SK-N-SH (cell line): ENCODE data around the gene CCDC187. TPM values are rescaled to one million over a fixed set of nuclear protein-coding genes. Genes with fewer than 3 reads are reported as not detected.

Experiments
- CTCF ChIA-PET: fragments of 300-600, 350-600 bp; formaldehyde crosslinking; extraction: SDS; loops from one replicate; lab custom pipeline; 2021; lab: Yijun Ruan, JAX
- POLR2A ChIA-PET: fragments of 350-600 bp; sonication (Branson Sonifier 250); formaldehyde crosslinking; extraction: SDS; loops from one replicate; lab custom pipeline; 2020; ENCODE audit warnings: antibody characterized with exemption, inconsistent platforms; lab: Yijun Ruan, JAX
- DNase-seq: peaks from one replicate; pipeline ENCODE4 v3.0.0; 2012
- H2AFZ ChIP-seq: fragments of 200-600 bp; sonication (generic); 2 replicates; pipeline ENCODE4 v1.8.1; 2016; ENCODE audit warnings: antibody characterized with exemption, mild to moderate bottlenecking, low read depth
- H3F3A ChIP-seq: fragments of 200-600 bp; sonication (generic); replicated peaks from 2 replicates; pipeline ENCODE3; 2016; ENCODE audit warnings: antibody characterized with exemption, mild to moderate bottlenecking; ENCODE audit not compliant: insufficient read depth
- H3K27ac ChIP-seq, 2 experiments: fragments of 200-500 bp in 1 of 2; fragments of 200-600 bp in 1 of 2; sonication (Bioruptor generic) in 1 of 2; sonication (generic), shearing (Covaris generic) in 1 of 2; 2 replicates each; pipeline versions ENCODE4 v1.5.1 to v1.6.1; 2014 to 2016; ENCODE audit warnings: low read depth in 2 of 2, inconsistent platforms in 1 of 2, low read length in 1 of 2, mild to moderate bottlenecking in 1 of 2, mixed read lengths in 1 of 2
- H3K27me3 ChIP-seq: fragments of 200-600 bp; sonication (generic), shearing (Covaris generic); 2 replicates; pipeline ENCODE4 v1.6.1; 2016; ENCODE audit warnings: mixed run types; ENCODE audit not compliant: insufficient read depth
- H3K36me3 ChIP-seq, 2 experiments: fragments of 200-500 bp in 1 of 2; fragments of 200-600 bp in 1 of 2; sonication (Bioruptor generic) in 1 of 2; sonication (generic) in 1 of 2; replicated peaks in 1 of 2; 2 replicates each; pipeline versions ENCODE3 to v1.5.1; 2014 to 2016; ENCODE audit warnings: low read length in 1 of 2, mild to moderate bottlenecking in 1 of 2; ENCODE audit not compliant: insufficient read depth in 2 of 2, control insufficient read depth in 1 of 2
- H3K4me1 ChIP-seq, 2 experiments: fragments of 200-500 bp in 1 of 2; fragments of 200-600 bp in 1 of 2; sonication (Bioruptor generic) in 1 of 2; sonication (generic), shearing (Covaris generic) in 1 of 2; 2 replicates each; pipeline versions ENCODE4 v1.5.1 to v1.6.1; 2014 to 2016; ENCODE audit warnings: low read depth in 1 of 2, low read length in 1 of 2, mixed run types in 1 of 2; ENCODE audit not compliant: insufficient read depth in 2 of 2, control insufficient read depth in 1 of 2
- H3K4me2 ChIP-seq: fragments of 200-600 bp; sonication (generic), shearing (Covaris generic); 2 replicates; pipeline ENCODE4 v1.6.1; 2017; ENCODE audit warnings: mixed run types
- H3K4me3 ChIP-seq, 2 experiments: fragments of 200-500 bp in 1 of 2; fragments of 200-600 bp in 1 of 2; sonication (Bioruptor generic) in 1 of 2; sonication (generic), shearing (Covaris generic) in 1 of 2; 2 replicates each; pipeline versions ENCODE4 v1.5.1 to v1.8.1; 2014 to 2016; ENCODE audit warnings: low read depth in 2 of 2, inconsistent platforms in 1 of 2, low read length in 1 of 2, mild to moderate bottlenecking in 1 of 2, mixed read lengths in 1 of 2, moderate library complexity in 1 of 2
- H3K79me2 ChIP-seq: fragments of 200-600 bp; sonication (generic); 2 replicates; pipeline ENCODE4 v1.8.1; 2017; ENCODE audit warnings: mild to moderate bottlenecking; ENCODE audit not compliant: insufficient read depth
- H3K9ac ChIP-seq: fragments of 200-600 bp; sonication (generic); 2 replicates; pipeline ENCODE4 v1.6.1; 2017; ENCODE audit warnings: mixed run types
- H3K9me2 ChIP-seq: fragments of 200-600 bp; sonication (generic); 2 replicates; pipeline ENCODE4 v1.6.1; 2017; ENCODE audit warnings: mixed run types
- H3K9me3 ChIP-seq: fragments of 200-600 bp; sonication (generic); 2 replicates; pipeline ENCODE4 v1.6.1; 2017; ENCODE audit warnings: mixed run types, mild to moderate bottlenecking, moderate library complexity
- H4K20me1 ChIP-seq: fragments of 200-600 bp; sonication (generic); 2 replicates; pipeline ENCODE4 v1.6.1; 2017; ENCODE audit warnings: mild to moderate bottlenecking, mixed run types; ENCODE audit not compliant: insufficient read depth
- CTCF ChIP-seq: fragments of 200-600 bp; sonication (generic); IDR thresholded peaks from 2 replicates; pipeline ENCODE4 v1.6.1; 2017; ENCODE audit warnings: antibody characterized with exemption, mild to moderate bottlenecking, moderate library complexity
- ELF1 ChIP-seq: IDR thresholded peaks from 2 replicates; pipeline ENCODE4 v1.4.0; 2012
- EP300 ChIP-seq, 2 experiments: IDR thresholded peaks; 2 replicates each; pipeline versions ENCODE4 v1.4.0 to v1.6.1; 2012; ENCODE audit warnings: borderline replicate concordance in 1 of 2, low read depth in 1 of 2, low read length in 1 of 2
- EZH2phosphoT487 ChIP-seq: fragments of 200-600 bp; sonication (generic); IDR thresholded peaks from 2 replicates; pipeline ENCODE4 v1.6.1; 2017; ENCODE audit warnings: low read depth, mixed run types, mild to moderate bottlenecking, antibody characterized with exemption, moderate library complexity, borderline replicate concordance
- FOXJ3 ChIP-seq: sonication (generic); formaldehyde crosslinking; IDR thresholded peaks from 2 replicates; pipeline ENCODE4 v1.5.1; 2020; ENCODE audit warnings: mild to moderate bottlenecking, missing genetic modification reagents
- FOXM1 ChIP-seq: IDR thresholded peaks from 2 replicates; pipeline ENCODE4 v1.4.0; 2012; ENCODE audit warnings: low read depth, mild to moderate bottlenecking
- NFIC ChIP-seq: IDR thresholded peaks from 2 replicates; pipeline ENCODE4 v1.4.0; 2012; ENCODE audit warnings: borderline replicate concordance
- NRF1 ChIP-seq: IDR thresholded peaks from 2 replicates; pipeline ENCODE4 v1.6.1; 2012; ENCODE audit warnings: low read depth, mild to moderate bottlenecking, low read length
- POLR2AphosphoS5 ChIP-seq: IDR thresholded peaks from 2 replicates; pipeline ENCODE4 v1.6.1; 2012; ENCODE audit warnings: low read depth, low read length
- RCOR1 ChIP-seq: fragments of 150-350 bp; IDR thresholded peaks from 2 replicates; pipeline ENCODE4 v1.6.1; 2017; ENCODE audit warnings: antibody characterized with exemption, low read length
- RFX5 ChIP-seq: IDR thresholded peaks from 2 replicates; pipeline ENCODE4 v1.6.1; 2012; ENCODE audit warnings: mild to moderate bottlenecking, improper control_type of control experiment, low read length
- SMC3 ChIP-seq: IDR thresholded peaks from 2 replicates; pipeline ENCODE4 v1.6.1; 2012; ENCODE audit warnings: low read depth, low read length, improper control_type of control experiment
- TAF1 ChIP-seq: IDR thresholded peaks from 2 replicates; pipeline ENCODE4 v1.6.1; 2012; ENCODE audit warnings: low read depth, mild to moderate bottlenecking, low read length, moderate library complexity, borderline replicate concordance
- TEAD4 ChIP-seq: IDR thresholded peaks from 2 replicates; pipeline ENCODE4 v1.4.0; 2012; ENCODE audit warnings: mild to moderate bottlenecking, borderline replicate concordance; ENCODE audit not compliant: insufficient read depth
- YY1 ChIP-seq: IDR thresholded peaks from 2 replicates; pipeline ENCODE4 v1.4.0; 2012; ENCODE audit warnings: low read depth, mild to moderate bottlenecking
- ZBTB33 ChIP-seq: IDR thresholded peaks from 2 replicates; pipeline ENCODE4 v1.4.0; 2012; ENCODE audit warnings: low read depth, borderline replicate concordance
- WGBS: methylation state at CpG from one replicate; pipeline ENCODE4 v1.1.6; 2017; ENCODE audit warnings: low lambda C conversion rate; 5-methylcytosine and 5-hydroxymethylcytosine counted together
- polyA plus RNA-seq, 3 experiments: library from polyadenylated mRNA; depleted of rRNA; stranded (reverse); fragments of >200 nt; gene quantifications; 2 replicates each; pipeline ENCODE4 v1.2.3, GENCODE V29; 2012
- TF ChIP-seq, protein P1 (sequence below): IDR thresholded peaks from 2 replicates; pipeline ENCODE4; 2012
- TF ChIP-seq, protein P2 (sequence below): IDR thresholded peaks from 2 replicates; pipeline ENCODE4 v1.4.0; 2012; ENCODE audit warnings: low read depth

Gene CCDC187
- polyA plus RNA-seq, 1 of the 3 experiments (the other 2 are of a cell fraction): not detected

GRCh38 chr9:136337416-136338395, 33.8 kb upstream of the CCDC187 start:
- POLR2A ChIA-PET: no interaction called here
- Histone ChIP-seq H3K4me3 (no peak overlapping the region), H3K9me2 (no peaks in the 10 kb centered on the region), H2AFZ (no peak overlapping the region)
- CTCF ChIA-PET: interaction anchor here (0.7 to 2.6 kb wide), 6 partner anchors 9 to 26 kb away, joined by 3 to 11 read pairs (median 3); no protein-coding TSS in a partner anchor
- TF ChIP-seq CTCF (no peak), SMC3 (no peak), TAF1 (no peak), RCOR1 (no peak), RFX5 (no peak), YY1 (no peak), FOXJ3 (no peak), EZH2phosphoT487 (no peak), FOXM1 (no peak), NRF1 (no peak), ELF1 (no peak)
- TF ChIP-seq, protein P1, sequence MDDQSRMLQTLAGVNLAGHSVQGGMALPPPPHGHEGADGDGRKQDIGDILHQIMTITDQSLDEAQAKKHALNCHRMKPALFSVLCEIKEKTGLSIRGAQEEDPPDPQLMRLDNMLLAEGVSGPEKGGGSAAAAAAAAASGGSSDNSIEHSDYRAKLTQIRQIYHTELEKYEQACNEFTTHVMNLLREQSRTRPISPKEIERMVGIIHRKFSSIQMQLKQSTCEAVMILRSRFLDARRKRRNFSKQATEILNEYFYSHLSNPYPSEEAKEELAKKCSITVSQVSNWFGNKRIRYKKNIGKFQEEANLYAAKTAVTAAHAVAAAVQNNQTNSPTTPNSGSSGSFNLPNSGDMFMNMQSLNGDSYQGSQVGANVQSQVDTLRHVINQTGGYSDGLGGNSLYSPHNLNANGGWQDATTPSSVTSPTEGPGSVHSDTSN: no peak
- TF ChIP-seq, all 33 proteins: peak for 0
- H3K27ac ChIP-seq: no peak overlapping the region
- H3K79me2 ChIP-seq: peaks cover 7% of the 10 kb centered on the region; the same call in 1 of the 2 replicates
- H3K9me3 ChIP-seq: no peaks in the 10 kb centered on the region
- no peak overlapping the region for H3K9ac ChIP-seq
- DNase-seq: no peak
- no peaks in the 10 kb centered on the region for H3K27me3 ChIP-seq
- no peaks in the 10 kb centered on the region; a peak in 1 of 4 replicates for H3K4me1 ChIP-seq
- H3K4me2 ChIP-seq: no peak overlapping the region
- peaks cover 0 to 50% of the 10 kb centered on the region in 2 experiments for H3K36me3 ChIP-seq
- H3F3A ChIP-seq: no peaks in the 10 kb centered on the region
- 99% methylated on average over 13 of the region's 43 CpGs for WGBS
- H4K20me1 ChIP-seq: peaks cover 8% of the 10 kb centered on the region

GRCh38 chr9:136336881-136337280, 33.0 kb upstream of the CCDC187 start:
- no CpG with 5 or more reads among the region's 23 CpGs for WGBS
- H3K4me2 ChIP-seq: no peak overlapping the region
- no peak for DNase-seq
- H3K9me2 ChIP-seq: no peaks in the 10 kb centered on the region
- H3K27ac ChIP-seq: no peak overlapping the region
- peaks cover 0 to 51% of the 10 kb centered on the region in 2 experiments for H3K36me3 ChIP-seq
- CTCF ChIA-PET: interaction anchor here (0.7 to 1.8 kb wide), 3 partner anchors 8 to 25 kb away, joined by 3 to 10 read pairs (median 3); no protein-coding TSS in a partner anchor
- H4K20me1 ChIP-seq: peaks cover 14% of the 10 kb centered on the region
- no peaks in the 10 kb centered on the region for H3F3A ChIP-seq
- no peaks in the 10 kb centered on the region for H3K27me3 ChIP-seq
- no peak overlapping the region for H3K4me3 ChIP-seq
- no peaks in the 10 kb centered on the region for H3K9me3 ChIP-seq
- peaks cover 15% of the 10 kb centered on the region; the same call in 1 of the 2 replicates for H3K79me2 ChIP-seq
- no peak overlapping the region for H2AFZ ChIP-seq
- no peak overlapping the region for H3K9ac ChIP-seq
- no peaks in the 10 kb centered on the region; a peak in 1 of 4 replicates for H3K4me1 ChIP-seq
- POLR2A ChIA-PET: no interaction called here
- no peak for TF ChIP-seq ZBTB33
- TF ChIP-seq POLR2AphosphoS5: no peak
- no peak for TF ChIP-seq EP300 (IDR thresholded peaks at IDR 0.05; ENCODE audit: borderline replicate concordance in 1 of 2, low read depth in 1 of 2, low read length in 1 of 2)
- TF ChIP-seq, protein P1: no peak
- no peak for TF ChIP-seq ELF1
- TF ChIP-seq EZH2phosphoT487: no peak
- TF ChIP-seq TEAD4: no peak
- TF ChIP-seq NRF1: no peak
- TF ChIP-seq NFIC: no peak
- TF ChIP-seq, protein P2, sequence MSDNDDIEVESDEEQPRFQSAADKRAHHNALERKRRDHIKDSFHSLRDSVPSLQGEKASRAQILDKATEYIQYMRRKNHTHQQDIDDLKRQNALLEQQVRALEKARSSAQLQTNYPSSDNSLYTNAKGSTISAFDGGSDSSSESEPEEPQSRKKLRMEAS: no peak
